Suprapubic skin (tissue), 3 donors: ENCODE data around the gene HAND1.

ENCODE experiments used
- POLR2A ChIP-seq, 2 donors: fragments of 450-650 bp; IDR thresholded peaks; one replicate each; pipeline ENCODE4 v1.6.1; 2017; ENCODE audit warnings: antibody characterized with exemption in 2 of 2, mild to moderate bottlenecking in 2 of 2, moderate library complexity in 2 of 2
- TF ChIP-seq, protein P1 (sequence below), 2 donors: fragments of 200-600 bp in 1 of 2; fragments of 450-650 bp in 1 of 2; sonication (generic) in 1 of 2; IDR thresholded peaks; one replicate each; pipeline ENCODE4 v1.5.1; 2016 to 2019; ENCODE audit warnings: antibody characterized with exemption in 2 of 2, mild to moderate bottlenecking in 1 of 2, moderate library complexity in 1 of 2

DNA sequence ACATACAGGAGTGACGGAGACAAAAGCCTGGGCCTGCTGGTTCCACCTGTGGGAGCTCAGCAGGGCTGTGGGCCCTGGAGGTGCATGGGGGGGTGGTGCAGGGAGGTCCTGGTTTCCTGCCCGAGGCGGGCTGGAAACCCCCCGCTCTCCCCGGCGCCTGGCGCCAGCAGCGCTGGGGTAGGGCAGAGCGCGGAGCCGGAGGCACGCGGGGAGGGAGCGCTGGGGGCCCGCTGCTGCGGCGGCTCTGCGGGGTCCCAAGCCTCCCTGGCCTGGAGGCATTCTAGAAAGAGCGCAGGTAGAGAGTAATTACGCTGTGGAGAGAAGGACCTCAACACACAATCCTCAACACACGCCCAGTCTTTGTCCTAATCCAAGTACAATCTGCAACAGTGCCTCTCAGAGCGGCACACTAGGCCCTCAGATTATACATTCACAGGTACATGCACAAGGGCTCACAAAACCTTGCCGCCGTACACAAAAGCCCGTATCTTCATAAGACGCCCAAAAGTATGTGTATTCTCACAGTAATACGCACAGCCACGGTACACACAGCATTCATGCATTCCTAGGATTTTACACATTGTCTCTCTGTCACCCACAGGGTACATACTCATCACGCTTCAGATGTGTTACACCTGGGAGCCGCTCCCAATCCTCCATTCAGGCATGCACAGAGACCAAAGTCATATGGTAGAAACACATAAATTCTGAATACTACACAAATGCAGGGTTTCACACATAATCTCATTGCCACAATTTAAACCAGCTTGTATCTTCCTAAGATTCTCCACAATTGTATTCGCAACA lies 2.1 kb upstream of the HAND1 start:
- TF ChIP-seq, protein P1, sequence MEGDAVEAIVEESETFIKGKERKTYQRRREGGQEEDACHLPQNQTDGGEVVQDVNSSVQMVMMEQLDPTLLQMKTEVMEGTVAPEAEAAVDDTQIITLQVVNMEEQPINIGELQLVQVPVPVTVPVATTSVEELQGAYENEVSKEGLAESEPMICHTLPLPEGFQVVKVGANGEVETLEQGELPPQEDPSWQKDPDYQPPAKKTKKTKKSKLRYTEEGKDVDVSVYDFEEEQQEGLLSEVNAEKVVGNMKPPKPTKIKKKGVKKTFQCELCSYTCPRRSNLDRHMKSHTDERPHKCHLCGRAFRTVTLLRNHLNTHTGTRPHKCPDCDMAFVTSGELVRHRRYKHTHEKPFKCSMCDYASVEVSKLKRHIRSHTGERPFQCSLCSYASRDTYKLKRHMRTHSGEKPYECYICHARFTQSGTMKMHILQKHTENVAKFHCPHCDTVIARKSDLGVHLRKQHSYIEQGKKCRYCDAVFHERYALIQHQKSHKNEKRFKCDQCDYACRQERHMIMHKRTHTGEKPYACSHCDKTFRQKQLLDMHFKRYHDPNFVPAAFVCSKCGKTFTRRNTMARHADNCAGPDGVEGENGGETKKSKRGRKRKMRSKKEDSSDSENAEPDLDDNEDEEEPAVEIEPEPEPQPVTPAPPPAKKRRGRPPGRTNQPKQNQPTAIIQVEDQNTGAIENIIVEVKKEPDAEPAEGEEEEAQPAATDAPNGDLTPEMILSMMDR (IDR thresholded peaks at IDR 0.05) = no peak
- TF ChIP-seq POLR2A (IDR thresholded peaks at IDR 0.05) = no peak
